ENCODE results near the gene HS6ST1.
A peak's percentile ranks its signal among the peaks of the same experiment; 100 is the strongest.

HS6ST1 gene

DNA sequence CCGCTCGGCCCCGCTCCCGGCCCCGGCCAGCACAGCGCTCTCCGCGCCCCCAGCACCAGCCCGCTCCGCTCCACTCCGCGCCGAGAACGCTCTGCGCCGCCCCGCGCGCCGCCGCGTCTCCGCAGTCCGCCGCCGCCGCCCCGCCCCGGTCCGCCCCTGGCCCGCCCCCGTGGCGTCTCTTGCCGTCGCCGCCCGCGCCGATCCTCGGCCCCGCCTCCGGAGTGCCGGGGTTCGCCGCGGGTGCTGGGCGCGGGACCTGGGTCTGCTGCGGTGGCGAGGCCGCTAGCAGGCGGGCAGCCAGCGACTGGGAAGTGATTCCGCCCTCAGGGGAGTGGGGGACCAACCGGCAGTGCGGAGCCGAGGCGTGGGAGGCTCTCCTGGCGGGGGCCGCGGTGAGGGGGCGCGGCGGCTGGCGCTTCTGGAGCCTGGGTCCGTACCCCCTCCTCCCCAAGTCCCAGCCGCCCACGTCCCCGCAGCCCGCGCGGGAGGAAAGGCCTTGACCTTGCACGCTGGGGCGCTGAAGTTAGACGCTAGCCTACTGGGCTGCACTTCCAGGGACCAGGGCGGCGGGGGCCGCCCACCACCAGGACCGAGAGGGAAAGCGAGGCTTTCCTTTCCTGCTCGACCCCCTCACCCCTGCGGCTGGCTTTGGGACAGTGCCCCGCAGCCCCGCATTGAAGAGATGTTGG, at the start of gene HS6ST1:
TSS of gene HS6ST1 (minus strand) at position 93 of the 689 bp plus-strand sequence. CDS start 305 bp downstream, outside the sequence.
- DNase-seq: peak; percentile 80

DNA sequence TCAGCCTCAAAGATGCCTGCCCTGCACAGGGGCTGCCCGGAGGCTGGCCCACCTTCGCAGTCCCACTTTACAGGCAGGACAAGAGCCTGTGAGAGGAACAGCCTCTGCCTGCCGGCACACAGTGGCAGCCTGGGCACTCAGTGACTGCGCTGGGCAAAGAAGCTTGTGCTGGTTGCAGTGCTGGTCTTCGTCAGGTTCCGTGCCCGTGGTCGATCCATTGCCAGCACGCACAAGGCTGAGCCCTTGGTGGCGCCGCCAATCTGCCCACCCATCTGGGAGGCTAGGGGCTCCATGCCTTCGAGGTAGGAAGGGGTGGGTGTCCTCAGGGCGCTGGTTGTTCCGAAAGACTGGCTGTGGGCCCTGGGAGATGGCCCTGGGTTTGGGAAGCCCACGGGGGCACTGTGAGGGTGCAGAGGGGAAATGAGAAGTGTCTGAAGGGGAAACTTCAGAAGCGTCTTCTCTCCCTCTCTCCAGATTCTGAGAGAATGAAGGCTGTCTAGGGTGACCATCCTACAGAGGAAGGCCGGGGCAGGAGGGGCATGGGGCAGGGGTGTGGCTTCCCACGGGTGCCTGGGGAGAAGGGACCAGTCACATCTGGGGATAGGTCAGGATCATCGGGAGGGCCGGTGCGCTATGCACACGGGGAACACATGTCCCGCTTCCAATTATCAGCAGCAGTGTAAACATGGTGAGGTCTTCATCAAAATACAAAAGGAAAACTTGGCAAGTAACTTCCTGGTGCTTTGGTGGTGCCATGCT, 49.1 kb upstream of the HS6ST1 start:
- DNase-seq: no peak

DNA sequence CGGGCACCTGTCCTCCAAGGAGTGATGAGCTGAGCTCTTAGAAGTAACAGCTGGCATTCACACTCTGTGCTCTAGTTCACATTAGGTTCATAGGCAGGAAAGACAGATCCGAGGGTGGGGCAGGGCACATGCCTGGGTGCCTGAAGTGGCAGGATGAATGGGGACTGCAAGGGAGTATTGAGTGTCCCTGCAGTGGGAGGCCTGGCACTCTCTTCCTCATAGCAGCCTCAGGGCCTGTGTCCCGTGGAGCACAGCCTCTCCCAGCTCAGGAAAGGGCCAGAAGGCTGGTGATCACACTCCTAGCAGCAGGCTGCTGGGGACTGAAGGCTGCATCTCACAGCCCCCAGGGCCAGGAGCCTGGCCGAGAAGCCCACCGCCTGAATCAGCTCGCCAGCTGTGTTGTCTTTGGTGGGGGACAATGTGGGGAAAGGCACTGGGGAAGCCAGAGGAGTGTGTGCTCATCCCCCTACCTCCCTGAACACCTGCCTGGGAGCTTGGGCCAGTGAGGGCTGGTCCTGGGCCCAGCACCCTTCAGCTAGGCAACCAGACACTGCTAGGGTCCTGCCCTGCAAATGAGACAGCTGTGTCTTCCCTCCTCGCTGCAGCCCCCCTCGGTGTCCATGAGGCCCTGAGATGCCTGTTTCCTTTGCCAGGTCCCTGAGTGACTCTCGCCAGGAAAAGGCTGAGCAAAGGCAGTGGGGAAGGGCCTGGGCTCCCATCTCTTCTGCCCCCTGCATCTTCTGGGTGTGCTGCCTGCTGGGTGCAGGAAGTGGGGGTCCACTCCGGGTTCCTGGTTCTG, 48.2 kb upstream of the HS6ST1 start:
- no peak for DNase-seq

GRCh38 chr2:128365217-128365905, 46.7 kb upstream of the HS6ST1 start:
- DNase-seq: no peak

DNA sequence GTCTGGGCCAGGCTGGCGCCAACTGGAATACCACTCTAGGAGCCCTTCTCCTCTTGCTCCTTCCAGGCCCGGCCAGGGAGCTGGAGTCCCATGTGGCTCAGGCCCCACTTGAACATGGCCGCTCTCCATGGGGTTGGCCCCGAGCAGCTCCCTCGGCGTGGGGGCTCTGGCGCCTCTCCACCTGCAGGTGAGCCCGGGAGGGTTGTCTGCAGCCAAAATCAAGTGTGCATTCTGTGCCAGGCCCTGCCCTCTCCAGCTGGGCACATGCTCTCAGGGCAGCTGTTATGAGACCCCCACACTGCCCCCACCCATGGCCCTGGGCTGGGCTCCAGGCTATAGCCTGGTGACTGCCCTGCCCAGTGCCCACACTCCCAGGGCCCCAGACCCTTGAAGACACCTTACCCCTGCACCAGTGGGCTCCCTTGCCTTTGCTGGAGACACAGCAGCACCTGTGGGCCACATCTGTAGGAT, 45.8 kb upstream of the HS6ST1 start:
- no peak for DNase-seq

DNA sequence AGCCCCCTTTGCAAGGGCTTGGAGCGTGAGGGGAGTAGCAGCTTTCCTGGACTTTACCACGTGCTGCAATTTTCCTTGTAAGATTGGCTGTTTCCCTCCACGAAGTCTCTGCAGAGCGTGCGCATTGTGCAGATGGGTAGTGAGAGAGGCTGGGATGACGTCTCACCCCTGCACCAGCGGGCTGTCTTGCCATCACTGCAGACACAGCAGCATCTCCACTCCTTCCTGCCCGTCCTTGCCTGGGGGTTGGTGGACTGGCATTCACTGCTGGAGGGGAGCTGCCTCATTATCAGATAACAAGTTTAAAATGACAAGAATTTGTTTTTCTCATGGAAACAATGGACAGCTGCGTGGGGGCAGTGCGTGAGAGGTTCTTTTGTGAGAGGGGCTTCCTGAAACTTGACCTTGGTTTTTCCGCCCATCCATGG, 45.3 kb upstream of the HS6ST1 start:
- DNase-seq: no peak

DNA sequence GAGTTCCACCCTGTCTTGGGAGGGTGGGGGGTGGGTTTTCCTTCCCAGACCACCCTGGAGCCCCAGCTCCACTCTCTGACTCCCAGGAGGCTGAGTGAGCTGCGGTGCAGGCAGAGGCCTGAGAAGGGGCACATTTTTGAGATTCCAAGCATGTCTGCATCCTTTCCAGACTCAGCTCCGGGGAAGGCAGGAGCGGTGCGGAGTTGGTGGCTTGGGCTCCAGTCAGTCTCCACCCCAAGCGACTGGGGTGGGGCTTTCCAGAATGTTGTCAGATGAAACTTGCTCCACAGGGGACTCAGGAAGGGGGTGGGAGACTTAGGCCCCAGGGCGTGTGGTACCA, 44.2 kb upstream of the HS6ST1 start:
- DNase-seq: no peak

DNA sequence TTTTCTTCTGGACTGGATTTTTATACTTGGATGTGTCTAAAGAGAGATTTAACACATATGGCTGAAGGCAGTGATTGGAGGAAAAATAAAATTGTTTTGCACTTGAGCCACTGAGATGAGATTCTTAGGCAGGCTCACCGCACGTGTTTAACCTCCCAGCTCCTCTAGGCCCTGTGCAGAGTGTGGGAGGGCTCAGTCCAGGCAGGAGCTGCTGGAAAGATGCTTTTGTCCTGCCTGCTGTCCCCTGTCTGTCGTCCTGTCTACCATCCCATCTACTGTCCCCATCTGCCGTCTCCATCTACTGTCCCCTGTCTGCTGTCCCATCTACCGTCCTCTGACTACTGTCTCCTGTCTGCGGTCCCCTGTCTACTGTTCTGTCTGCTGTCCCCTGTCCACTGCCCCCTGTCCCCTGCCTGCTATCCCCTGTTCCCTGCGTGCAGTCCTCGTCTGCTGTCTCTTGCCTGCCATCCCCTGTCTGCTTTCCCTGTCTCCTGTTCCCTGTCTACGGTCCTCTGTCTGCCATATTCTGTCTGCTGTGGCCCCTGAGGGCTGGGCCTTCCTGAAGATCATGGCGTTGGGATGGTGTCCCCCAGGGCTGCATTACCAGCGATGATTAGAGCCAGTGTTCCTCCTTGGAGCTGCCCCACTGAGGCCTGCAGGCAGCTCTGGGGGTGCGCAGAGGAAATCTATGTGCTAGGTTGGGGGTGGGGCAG, 43.7 kb upstream of the HS6ST1 start:
- DNase-seq: no peak

DNA sequence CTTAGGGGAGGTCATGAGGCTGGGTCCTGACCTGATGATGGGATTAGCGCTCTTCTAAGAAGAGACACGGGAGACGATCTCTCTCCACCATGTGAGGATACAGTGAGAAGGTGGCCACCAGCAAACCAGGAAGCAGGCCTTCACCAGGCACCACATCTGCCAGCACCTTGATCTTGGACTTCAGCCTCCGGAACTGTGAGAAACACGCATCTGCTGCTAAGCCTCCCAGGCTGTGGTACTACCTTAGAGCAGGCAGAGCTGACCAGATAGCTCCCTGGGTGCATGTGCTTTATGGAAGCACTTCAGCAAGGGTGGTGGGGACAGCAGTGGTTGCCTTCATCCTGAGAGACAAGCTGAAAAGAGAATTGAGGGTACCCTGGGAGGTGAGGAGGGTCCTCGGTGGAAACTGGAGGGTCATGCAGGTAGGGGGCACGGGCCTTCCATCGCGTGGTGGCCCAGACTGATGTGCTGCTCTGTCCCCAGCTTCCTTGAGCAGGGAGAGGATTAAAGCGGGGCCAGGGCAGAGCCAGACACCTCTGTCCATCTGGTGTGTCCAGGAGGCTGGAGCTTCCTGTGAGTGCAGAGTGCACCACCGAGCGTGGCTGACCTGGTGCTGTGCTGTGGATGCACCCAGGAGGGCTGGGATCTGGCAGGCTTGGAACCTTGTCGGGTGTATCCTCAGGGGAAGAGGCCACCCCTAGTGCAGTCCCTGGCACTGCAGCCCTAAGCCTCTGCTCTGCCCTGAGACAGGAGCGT, 42.9 kb upstream of the HS6ST1 start:
- no peak for DNase-seq

DNA sequence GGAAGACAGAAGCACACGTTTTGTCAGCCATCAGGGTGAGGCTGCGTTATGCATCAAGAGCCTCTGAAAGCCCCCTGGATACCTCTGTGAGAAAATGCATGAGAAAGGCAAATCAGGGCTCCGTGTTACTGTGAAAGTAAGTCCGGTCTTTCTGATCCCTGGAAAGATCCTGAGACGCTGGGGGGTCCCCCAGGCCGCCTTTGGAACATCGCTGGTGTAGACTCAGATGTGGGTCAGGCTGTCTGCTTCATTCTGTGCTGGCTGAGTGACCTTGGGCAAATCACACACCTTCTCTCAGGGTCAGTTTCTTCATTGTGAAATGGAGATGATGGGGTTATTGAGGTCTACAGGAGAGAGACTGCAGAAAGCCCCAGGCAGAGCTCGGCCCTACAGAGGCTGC, 42.0 kb upstream of the HS6ST1 start:
- DNase-seq: no peak

GRCh38 chr2:128359841-128360240, 41.2 kb upstream of the HS6ST1 start:
- no peak for DNase-seq

DNA sequence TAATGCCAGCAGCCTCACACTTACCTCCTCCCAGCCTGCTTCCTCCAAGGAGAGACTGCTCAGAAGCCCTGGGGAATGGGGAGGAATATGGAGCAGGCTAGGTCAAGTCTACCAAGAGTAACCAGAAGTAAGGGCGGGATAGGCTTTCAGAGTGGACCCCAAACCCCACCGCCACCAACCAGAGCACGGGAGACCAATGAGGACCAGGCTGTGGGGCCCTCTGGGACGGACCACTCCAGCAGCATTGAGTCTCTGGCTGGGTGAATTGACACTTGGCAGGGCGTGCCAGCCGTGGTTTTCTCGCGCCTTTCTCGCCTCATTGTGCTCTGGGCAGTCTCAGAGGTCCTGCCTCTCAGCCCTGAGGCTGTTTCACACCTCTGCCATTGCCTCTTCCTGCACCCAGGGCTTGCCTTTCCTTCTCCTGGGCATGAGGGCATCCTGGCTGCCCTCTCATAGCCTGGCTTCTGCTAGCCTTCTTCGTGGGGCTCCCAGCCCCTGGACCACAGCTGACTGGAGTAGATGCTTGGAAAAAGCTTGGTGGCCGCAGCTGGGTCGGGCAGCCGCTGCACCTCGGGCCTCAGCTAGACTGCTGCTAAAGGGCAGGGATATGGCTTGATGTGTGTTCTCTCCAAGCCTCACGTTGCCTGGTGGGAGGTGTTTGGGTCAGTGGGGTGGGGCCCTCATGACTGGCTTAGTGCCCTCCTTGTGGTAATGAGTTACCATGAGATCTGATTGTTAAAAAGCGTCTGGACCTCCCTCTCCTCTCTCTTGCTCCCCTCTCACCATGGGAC, 40.5 kb upstream of the HS6ST1 start:
- no peak for DNase-seq

DNA sequence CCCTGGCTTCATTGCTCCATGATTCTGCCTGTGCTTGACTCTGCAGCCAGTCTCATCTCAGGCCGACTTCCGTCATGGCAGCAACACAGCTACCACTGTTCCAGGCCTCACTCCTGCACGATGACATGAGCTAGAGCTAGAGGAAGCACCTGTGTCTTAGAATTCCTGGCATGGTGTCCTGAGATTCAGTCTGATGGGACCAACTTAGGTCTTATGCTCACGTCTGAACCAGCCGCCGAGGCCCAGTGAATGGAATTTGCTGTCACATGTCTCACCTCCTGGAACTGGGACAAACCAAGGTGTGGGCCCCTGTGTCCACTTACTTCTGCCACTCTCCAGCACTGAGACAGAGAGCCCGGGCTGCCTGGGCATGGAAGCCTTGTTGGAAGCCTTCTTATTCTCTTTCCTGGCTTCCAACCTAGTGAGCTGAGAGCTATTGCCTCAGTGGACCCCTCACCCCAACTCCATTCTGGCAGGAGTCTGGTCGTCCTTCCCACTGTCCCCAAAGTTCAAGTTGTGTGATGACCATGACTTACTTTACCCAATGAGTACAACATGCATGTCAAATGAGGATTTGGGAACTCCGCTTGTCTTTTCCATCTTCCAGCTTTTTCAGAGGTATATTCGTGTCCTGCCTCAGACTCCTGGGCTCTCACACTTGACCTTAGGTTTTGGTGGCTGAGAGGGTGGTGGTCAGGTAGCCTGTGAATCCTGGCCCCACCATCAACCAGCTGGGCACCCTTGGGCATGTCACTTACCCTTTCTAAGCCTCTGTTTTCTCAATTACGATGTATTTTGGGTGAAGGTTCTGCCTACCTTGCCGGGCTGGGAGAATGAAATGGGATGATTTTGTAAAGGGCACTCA, 39.1 kb upstream of the HS6ST1 start:
- no peak for DNase-seq

- DNase-seq: no peak
Observed at GRCh38 chr2:128356127-128356526, 37.5 kb upstream of the HS6ST1 start.

- no peak for DNase-seq
Observed at GRCh38 chr2:128354726-128355470, 36.2 kb upstream of the HS6ST1 start.

DNA sequence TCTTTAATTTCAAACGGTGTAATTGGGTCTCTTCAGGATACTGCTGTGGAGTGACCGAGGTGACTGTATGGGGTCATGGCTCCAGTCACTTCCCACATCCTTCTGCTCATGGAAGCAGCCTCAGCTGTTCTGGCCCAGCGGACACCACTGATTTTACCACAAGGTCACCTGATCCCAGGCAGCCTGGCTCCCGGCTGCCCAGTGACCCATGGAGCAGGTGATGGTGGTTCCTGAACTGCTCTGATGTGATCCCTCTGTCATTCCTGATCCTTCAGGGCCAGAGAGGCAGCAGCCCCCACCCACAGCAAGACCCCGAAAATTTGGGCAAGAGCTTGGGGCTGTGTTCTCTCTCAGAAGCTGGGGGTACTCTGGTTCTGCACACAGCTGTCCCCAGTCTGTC, 35.5 kb upstream of the HS6ST1 start:
- DNase-seq: no peak

DNA sequence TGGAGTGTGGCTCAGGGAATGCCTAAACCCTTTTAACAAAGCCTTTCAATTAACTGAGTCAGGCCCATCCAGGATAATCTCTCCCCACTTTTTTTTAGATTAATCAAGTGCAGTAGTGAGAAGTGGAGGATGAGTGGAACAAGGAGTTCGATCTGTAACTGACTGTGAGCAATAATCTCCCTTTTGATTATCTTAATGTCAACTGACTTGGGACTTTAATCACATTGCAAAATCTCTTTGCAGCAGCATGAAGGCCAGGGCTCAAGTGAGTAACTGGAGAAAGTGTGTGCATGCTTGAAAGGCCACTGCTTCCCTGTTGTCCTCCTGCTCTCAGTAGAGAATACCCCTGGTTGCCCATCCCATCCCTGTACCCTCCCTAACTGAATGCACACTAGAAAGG, 32.1 kb upstream of the HS6ST1 start:
- no peak for DNase-seq

DNA sequence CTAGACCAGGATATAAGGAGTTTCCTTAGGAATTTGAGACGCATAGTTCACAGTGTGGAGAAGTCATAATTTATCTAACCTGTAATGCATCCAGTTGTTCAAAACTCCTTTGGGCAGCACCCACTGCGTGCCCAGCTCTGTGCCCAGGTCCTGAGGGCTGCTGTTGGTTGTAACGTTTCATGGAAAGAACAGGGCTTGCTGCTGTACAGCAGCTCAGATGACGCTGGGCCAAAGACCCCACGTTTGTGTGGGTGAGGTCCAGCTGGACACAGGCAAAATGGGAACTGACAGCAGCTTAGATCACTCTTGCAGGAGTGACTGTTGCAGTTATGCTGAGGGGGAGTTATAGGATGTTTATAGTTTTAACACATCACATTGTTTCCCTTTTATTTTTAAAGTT, 30.0 kb upstream of the HS6ST1 start:
- DNase-seq: no peak
